ENCODE results near the gene PPM1H.

GRCh38 chr12:62726471-62726980, 208.4 kb downstream of the PPM1H start:
- TF ChIP-seq POLR2A (IDR thresholded peaks at IDR 0.05) = no peak
- no peak for TF ChIP-seq CTCF (IDR thresholded peaks at IDR 0.05)

Data from prostate gland (tissue), 2 donors.